GM21447 (cell line): ENCODE results near the gene ARFIP2.

Experiments used
- ATAC-seq: cut with Tn5 transposase; IDR thresholded peaks from one replicate; pipeline ENCODE4 v1.9.1; 2021; ENCODE audit not compliant: unreplicated experiment

ARFIP2 gene

DNA sequence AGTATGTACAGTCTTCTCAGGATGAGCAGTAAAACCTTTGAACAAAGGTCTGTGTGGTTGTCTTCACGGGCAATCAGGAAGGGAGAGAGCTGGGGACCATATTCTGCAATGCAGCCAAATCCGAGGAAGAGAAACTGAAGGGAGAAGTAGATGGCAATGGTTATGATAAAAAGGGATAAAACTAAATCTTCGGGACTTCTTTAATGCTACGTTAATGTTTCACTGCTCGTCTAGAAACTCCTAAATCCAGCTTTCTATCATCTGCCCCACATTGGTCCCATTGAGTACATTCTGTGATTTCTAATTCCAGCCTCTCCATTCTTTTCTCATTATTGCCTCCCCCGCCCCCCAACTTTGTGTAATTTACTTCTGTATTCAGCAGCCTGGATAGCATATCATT lies 1.9 kb upstream of the ARFIP2 start:
- no peak for ATAC-seq

- no peak for ATAC-seq
Measured at GRCh38 chr11:6482441-6482840, 1.3 kb upstream of the ARFIP2 start.

DNA sequence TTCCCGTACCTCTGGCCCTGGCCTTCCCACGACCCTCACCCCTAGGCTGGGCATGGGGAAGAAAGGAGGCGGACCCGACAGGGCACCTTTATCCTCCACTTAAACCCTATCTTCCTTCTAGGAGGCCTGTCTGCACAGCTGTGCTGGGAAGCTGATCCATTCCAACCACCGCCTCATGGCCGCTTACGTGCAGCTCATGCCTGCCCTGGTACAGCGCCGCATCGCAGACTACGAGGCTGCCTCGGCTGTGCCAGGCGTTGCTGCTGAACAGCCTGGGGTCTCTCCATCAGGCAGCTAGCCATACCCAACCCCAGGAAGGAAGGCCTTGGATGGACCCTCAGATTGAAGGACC lies 769 bp upstream of the ARFIP2 start:
- no peak for ATAC-seq

- no peak for ATAC-seq
Measured at GRCh38 chr11:6480299-6480914, 724 bp downstream of the ARFIP2 start.

- ATAC-seq: no peak
Measured at GRCh38 chr11:6476571-6476970, 4.6 kb downstream of the ARFIP2 start.

- ATAC-seq: no peak
Measured at GRCh38 chr11:6475936-6476335, 5.2 kb downstream of the ARFIP2 start.

GRCh38 chr11:6474806-6475500 lies 6.2 kb downstream of the ARFIP2 start:
- no peak for ATAC-seq

DNA sequence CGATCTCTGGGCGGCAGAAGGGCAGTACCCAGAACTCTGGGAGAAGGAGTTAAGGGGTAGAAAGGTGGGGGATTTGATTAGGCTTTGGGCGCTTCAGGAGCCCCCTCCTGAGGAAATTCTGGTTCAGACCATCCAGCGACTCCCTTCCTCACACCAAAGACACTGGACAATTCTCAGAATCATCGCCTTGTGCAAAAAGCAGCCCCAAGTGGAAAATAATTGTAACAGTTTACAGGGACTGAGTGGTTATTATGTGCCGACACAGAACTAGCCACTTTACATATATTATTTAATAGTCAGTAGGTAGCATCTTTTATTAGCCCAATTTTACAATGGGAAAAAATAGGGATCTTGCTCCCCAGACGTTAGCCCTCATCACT lies 6.7 kb downstream of the ARFIP2 start:
- no peak for ATAC-seq

DNA sequence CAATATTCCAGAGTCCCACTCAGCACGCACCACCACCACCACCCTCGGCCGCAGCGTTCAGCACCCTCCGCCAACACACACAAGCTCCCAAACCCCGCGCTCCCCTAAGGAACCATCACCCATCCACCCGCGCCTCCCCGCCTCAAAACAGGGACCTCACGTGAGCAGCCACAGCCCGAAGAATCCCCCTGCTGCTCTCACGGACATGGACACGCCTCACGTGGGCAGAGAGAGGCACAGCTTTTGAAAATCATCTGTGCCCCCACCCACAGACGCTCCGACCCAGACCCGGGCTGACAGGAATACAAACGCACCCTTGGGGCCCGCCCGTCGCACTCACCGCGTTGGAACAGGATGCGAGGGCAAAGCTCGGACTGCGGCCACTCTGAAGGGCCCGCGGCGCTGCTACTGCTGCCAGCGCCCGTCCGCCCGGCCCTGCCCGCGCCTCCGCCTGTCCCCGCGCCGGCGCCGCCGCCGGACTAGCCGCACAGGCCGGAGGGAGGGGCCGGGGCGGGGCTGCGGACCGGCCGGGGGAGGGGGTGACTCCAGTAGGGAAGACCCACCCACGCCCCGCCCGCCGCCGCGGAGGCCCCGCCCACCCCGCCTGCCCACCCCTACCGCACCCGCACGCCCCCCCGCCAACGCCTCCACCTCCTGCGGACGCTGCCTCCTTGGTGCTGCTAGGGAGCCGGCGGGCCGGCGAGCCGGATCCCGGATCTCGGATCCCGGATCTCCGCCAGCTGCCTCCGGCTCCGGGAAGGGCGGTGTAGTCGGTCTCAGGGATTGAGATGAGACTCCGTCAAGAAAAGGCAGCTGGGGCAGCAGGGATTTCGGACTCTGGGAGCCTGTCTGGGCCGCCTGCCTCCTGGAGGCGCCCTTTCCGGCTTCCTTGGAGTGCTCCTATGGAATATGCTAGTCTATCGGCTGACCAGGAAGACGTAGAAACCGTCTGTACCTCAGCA lies 7.4 kb downstream of the ARFIP2 start, which contains the start of gene TRIM3:
Gene TRIM3, minus strand, starts transcription at position 491 of the 962 bp plus-strand sequence. CDS start 8,246 bp downstream, outside the sequence.
- ATAC-seq: peak; percentile 49

GRCh38 chr11:6472934-6473333 lies 8.2 kb downstream of the ARFIP2 start:
- ATAC-seq: no peak

DNA sequence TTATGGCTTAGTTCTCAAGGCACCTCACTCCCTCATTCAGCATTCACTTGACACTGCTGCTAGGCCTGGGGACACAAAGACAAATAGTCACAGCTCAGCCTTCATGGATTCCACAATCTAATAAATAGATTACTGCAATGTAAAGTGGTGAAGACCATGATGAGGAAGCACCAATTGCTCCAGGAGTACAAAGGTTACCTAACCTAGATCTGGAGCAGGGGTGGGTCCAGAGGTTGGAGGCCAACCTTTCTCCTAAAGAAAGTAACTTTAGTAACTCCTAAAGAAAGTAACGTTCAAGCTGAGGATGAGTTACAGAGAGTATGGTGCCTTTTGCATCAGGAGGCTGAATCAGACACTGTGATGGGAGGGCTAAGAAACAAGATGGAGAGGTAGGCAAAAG lies 11.5 kb downstream of the ARFIP2 start:
- ATAC-seq: no peak

- peak; percentile 75 for ATAC-seq
Measured at GRCh38 chr11:6468712-6469495, 12.2 kb downstream of the ARFIP2 start.

DNA sequence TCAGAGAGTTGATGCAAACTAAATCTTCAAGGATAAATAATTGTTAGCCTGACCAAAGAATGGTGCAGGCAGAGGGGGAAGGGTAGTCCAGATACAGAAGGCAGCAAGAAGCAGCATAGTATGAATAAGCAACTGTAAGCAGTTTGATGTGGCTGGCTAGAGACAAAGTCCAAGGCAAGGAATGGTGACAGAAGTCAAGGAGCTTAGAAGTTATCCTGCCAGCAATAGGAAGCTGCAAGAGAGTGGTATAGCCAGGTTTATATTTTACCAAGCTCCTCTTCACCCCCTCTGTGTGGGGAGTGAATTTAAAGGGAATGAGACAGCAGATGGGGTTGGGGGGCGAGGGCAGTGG lies 22.1 kb downstream of the ARFIP2 start:
- ATAC-seq: no peak

- ATAC-seq: no peak
Measured at GRCh38 chr11:6458352-6459098, 22.6 kb downstream of the ARFIP2 start.

DNA sequence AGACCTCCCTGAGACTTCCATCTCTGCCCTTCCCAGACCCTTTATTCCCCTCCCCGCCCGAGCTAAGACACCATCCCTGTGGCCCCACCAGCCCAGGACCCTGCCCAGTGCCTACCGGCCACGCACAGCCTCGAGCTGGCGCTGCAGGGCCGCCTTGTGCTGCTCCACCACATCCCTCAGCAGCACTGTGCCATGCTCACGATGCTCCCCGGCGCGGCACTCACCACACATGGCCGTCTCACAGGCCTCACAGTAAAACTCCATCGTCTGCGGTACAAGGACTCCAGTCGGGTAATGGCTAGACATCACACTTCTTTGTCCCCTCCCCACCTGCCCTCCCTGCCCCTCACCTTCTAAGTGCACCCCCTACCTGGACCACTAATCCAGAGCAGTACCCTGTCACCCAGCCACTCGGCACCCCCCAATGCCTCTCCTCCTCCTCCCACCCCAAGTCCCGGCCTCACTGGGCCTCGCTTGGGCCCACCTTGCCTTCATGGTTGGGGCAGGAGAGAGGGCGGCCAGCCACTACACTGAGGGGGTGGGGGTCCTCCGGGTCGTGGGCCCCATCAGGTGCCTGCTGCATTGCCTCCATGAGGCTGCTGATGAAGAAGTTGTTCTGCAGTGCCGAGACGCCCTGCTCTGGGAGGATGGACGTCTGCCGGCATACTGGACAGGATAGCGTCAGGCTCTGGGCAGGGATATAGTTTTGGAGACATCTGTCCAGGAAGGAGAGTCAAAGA lies 23.4 kb downstream of the ARFIP2 start:
- no peak for ATAC-seq

- no peak for ATAC-seq
Measured at GRCh38 chr11:6456361-6457073, 24.6 kb downstream of the ARFIP2 start.

DNA sequence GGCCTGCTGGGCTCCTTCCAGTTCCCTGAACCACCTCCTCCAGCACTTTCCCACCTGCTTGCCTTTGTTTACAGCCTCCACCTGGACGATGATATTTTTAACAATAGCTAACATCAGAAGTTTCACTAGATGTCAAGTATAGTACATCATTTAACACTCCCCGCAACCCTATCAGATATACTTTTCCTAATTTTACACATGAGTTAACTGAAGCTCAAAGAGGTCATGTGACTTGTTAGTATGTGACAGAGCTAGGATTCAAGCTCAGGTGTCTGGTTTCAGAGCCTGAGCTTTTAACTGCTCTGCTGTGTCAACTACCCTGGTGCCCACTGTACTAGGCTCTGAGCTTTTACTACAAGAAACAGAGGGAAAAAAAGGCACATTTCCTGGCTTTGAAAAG lies 26.1 kb downstream of the ARFIP2 start:
- no peak for ATAC-seq

DNA sequence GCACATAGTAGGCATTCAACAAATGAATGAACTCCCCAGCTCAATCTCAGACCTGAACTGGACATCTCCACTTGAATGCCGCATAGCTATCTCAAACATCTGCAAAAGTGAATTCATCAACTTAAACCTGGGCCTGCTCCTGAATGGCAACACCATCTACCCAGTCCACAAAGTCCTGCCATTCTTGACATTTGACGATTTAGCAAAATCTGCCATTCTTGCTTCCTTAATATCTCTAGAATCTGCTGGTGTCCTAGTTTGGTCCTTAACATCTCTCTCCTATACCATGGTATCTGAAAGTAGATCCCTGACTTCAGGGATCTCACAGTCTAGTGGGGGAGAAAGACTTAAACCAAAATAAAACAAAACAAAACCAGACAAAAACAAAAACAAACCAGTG lies 28.0 kb downstream of the ARFIP2 start:
- ATAC-seq: no peak

GRCh38 chr11:6452219-6452618 lies 28.9 kb downstream of the ARFIP2 start:
- ATAC-seq: no peak
